GM19397 (cell line): ENCODE results near the gene FSTL3.
"Not testable (repeated sequence)": the region's sequence is repeated elsewhere in the genome, so short reads cannot be mapped to it uniquely, and the experiment has no call there.

Experiments
- ATAC-seq: cut with Tn5 transposase; IDR thresholded peaks from one replicate; pipeline ENCODE4 v1.9.1; 2021; ENCODE audit warnings: mild to moderate bottlenecking, moderate library complexity; ENCODE audit not compliant: unreplicated experiment

The FSTL3 gene

GRCh38 chr19:681029-682019 lies 5.1 kb downstream of the FSTL3 start:
- ATAC-seq: no peak

- ATAC-seq: no peak
These were observed 6.6 kb downstream of the FSTL3 start for GRCh38 chr19:682678-683320.

GRCh38 chr19:685454-685931 lies 9.3 kb downstream of the FSTL3 start:
- no peak for ATAC-seq

DNA sequence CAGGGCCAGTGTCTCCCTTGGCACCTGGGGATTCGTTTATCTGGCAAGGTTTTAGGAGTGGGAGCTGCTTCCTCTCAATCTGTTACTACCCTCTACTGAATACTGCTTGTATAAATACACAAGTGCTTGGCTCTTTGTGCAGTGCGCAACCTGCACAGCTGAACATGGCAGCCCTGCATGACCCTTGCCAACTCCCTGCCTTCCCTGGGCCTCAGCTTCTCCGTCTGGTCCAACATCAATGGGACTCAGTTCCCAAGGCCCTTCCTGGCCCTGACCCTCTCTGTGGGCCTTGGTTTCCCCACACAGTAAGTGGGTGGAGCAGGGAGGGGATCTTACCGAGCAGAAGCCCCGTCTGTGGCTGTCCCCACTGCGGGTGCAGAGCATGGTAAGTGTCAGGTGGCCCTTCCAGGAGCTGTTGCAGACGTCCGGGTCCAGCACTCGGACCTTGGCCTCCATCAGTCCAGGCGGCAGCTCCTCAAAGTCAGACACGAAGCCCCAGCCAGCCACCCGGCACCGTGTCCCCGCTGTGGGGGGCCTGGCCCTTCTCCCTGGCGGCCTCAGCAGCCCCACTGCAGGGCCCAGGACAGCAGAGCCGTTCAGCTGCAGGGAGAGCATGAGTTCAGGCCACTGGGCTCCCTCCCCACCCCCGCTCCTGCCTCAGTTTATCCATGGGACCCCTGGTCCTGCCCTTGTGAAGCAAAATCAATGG lies 10.6 kb downstream of the FSTL3 start:
- no peak for ATAC-seq

DNA sequence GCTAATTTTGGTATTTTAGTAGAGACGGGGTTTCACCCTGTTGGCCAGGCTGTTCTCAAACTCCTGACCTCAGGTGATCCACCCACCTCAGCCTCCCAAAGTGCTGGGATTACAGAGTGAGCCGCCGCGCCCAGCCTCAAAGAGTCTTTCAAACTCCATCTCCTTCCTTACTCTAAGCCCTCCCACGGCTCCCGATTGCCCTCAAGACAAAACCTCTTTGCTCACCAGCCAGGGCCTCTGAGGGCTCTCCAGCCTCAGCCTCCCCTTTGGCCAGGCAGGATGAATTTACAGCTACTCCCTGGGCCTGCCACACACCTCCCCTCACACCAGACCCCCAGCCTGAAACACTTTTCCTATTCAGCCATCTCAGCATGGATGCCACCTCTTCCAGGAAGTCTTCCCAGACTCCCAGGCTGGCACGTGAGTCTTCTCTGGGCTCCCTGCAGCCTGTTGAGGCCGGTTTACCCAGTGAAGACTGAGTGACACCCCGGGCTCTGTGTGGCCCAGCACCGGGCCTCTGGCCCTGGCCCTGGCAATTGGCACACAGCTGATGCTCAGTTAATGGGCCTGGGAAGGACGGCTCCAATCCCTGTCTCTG lies 11.5 kb downstream of the FSTL3 start:
- ATAC-seq: no peak

DNA sequence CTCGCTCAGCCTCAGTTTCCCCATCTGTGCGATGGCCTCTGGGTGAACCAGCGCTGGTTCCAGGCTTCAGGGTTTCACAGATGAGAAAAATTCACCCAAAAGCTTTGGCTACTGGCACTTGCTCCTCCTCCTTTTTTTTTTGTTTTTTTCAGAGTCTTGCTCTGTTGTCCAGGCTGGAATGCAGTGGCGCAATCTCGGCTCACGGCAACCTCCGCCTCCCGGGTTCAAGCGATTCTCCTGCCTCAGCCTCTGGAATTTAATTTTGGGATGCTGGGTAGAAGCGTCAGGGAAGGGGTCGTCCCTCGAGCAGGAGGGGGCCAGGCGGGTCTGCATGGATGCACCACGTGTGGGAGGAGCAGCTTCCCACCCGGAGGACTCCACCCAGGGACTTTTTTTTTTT lies 12.0 kb downstream of the FSTL3 start:
- ATAC-seq: no peak

- ATAC-seq: no peak
These were observed 12.8 kb downstream of the FSTL3 start for GRCh38 chr19:688992-689391.

DNA sequence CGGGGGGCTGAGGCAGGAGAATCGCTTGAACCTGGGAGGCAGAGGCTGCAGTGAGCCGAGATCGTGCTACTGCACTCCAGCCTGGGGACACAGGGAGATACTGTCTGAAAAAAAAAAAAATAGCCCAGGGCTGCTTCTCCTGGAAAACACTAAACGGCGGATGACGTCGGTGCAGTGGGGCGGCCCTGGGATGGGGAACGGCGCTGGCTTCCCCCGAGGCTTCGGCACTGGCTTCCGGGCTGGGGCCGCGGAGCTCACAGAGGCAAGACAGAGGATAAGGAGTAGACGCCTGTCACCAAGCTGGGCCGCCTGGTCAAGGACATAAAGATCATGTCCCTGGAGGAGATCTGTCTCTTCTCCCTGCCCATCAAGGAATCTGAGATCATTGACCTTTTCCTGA lies 14.0 kb downstream of the FSTL3 start:
- ATAC-seq: no peak

GRCh38 chr19:694481-695351 lies 18.5 kb downstream of the FSTL3 start:
- ATAC-seq: no peak

DNA sequence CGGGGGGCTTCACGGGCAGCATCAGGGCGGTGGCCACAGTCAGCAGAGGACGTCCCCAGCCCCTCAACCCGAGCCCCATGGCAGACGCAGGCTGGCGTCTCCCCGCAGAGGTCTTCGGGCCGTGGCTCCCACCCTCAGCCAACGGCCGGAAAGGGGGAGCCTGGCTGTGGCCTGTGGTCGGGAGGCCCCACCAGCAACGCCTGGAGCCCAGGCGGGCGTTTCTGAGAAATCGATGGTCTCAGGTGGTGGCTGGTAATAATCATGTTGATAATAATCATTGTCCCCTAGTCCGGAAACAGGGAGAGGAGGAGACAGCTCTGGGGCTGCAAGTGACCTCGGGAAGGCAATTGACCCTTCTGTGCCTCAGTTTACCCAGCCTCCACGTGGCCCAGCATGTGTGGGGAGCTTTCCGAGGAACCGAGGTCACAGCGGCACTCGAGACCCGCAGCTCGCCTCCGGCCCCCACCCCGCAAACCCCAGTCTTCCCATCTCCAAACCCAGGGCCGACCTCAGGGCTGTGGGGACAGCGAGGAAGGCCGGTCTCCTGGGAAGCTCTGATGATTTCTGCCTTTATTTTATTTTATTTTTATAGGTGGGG lies 19.3 kb downstream of the FSTL3 start, which contains the start of gene PRSS57:
Gene PRSS57 (minus strand): TSS at position 101 of the 598 bp plus-strand sequence. CDS start 22 bp downstream, at position 79.
- no peak for ATAC-seq

DNA sequence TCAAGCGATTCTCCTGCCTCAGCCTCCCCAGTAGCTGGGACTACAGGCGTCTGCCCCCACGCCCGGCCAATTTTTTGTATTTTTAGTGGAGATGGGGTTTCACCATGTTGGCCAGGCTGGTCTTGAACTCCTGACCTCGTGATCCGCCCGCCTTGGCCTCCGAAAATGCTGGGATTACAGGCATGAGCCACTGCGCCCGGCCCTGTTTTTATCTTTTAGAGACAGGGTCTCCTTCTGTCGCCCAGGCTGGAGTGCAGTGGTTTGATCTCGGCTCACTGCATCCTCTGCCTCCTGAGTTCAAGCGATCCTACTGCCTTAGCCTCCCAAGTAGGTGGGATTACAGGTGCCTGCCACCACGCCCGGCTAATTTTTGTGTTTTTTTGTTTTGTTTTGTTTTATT lies 22.3 kb downstream of the FSTL3 start:
- not testable (repeated sequence) for ATAC-seq

- not testable (repeated sequence) for ATAC-seq
These were observed 23.7 kb downstream of the FSTL3 start for GRCh38 chr19:699885-700284.

DNA sequence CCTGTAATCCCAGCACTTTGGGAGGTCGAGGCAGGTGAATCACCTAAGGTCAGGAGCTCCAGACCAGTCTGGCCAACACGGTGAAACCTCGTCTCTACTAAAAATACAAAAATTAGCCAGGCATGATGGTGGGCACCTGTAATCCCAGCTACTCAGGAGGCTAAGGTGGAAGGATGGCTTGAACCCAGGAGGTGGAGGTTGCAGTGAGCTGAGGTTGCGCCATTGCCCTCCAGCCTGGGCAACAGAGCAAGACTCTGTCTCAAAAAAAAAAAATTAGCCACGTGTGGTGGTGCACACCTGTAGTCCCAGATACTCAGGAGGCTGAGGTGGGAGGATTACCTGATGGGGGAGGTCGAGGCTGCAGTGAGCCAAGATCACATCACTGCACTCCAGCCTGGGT lies 26.7 kb downstream of the FSTL3 start:
- ATAC-seq: not testable (repeated sequence)

DNA sequence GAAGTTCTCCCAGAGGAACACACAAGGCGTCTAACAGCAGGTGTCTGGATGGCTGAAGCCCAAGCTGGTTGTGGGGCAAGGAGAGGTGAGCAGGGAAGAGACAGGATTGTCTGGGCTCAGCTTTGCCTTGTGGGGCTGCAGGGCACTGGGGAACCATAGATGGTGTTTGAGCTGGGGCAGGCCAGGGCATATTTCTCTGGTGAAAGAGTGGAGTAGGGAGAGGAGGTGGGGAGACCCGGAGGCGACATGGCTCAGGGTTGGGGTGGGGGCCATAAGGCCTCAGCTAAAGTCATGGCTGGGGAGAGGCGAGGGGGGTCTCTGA lies 27.1 kb downstream of the FSTL3 start:
- no peak for ATAC-seq

GRCh38 chr19:703651-704446 lies 27.7 kb downstream of the FSTL3 start:
- ATAC-seq: no peak

- ATAC-seq: no peak
These were observed 28.2 kb downstream of the FSTL3 start for GRCh38 chr19:704447-704741.

DNA sequence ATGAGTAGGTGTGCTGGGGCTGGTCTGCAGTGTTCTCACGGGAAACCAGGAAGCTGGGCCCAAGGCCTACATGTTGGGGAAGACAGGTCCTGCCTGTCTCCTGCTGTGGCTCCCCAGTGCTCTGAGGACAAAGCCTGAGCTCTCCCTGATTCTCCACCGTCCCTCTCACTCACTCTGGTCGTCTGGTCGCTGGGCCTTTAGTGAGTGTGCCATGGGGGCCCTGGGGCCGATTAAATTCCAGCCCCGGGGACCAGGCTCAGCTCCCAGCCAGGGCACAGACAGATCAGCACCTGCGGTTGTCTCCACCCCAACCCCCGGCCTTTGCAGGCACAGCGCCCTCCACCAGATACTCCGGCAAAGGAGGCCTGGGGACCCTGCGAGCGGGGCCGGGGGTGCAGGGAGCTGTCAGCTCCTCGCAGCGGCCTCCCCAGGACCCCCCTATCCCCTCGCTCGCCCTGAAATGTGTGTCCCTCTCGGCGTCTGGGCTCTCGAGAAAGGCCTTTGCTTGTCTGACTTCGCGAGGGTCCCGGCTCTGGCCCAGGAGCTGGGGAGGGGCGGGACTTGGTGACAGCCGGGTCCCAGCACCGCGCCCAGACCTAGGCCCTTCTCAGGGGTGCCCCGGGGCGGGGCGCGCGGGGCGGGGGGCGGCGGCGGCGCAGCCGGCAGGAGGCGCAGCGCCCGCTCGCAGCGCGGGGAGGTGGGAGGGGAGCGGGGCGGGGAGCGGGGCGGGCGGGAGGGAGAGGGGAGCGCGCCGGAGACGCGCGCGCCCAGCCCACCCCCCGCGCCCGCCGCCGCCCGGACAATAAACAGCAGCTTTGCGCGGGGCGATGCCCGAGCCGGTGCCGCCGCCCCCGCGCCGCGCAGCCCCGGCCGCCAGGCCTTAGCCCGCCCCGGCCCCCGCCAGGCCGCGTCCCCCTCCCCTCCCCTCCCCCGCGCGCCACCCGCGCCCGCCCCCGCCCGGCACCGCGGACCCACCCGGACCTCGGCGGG lies 32.3 kb downstream of the FSTL3 start, which contains the start of gene PALM:
Gene PALM (plus strand): TSS at position 782 of the 990 bp plus-strand sequence. CDS start 212 bp downstream, outside the sequence.
- ATAC-seq: no peak
